PC-9 (cell line): ENCODE data around the gene LASP1. TPM values are rescaled to one million over a fixed set of nuclear protein-coding genes. Genes with fewer than 3 reads are reported as not detected.

Experiments
- BruUV-seq: library from RNA; stranded (reverse); fragments of 400-500 nt; replicated peaks from 2 replicates; lab custom pipeline; 2021; lab: Mats Ljungman, UMichigan
- CTCF ChIA-PET: fragments of 300-600 bp; sonication (Branson Sonifier 250); formaldehyde crosslinking; loops from one replicate; lab custom pipeline; 2022; ENCODE audit warnings: antibody characterized with exemption; lab: Charles Lee
- POLR2A ChIA-PET: fragments of 300-600 bp; sonication (Branson Sonifier 250); formaldehyde crosslinking; loops from one replicate; lab custom pipeline; 2022; ENCODE audit warnings: antibody characterized with exemption; ENCODE audit not compliant: unreplicated experiment; lab: Charles Lee
- DNase-seq, 2 experiments: peaks; one replicate each; pipeline versions ENCODE4 v3.0.0 to v3.0.0-alpha.2; 2015 to 2022; ENCODE audit warnings: mixed read lengths in 1 of 2
- H2AFZ ChIP-seq: fragments of 200-600 bp; sonication (generic); 2 replicates; pipeline ENCODE4 v1.8.1; 2017; ENCODE audit warnings: antibody characterized with exemption
- H3F3A ChIP-seq: fragments of 200-600 bp; sonication (generic); 2 replicates; pipeline ENCODE4 v1.8.1; 2017; ENCODE audit warnings: antibody characterized with exemption, mild to moderate bottlenecking, low read depth; ENCODE audit not compliant: insufficient read depth
- H3K27ac ChIP-seq: fragments of 200-600 bp; sonication (generic); 2 replicates; pipeline ENCODE4 v1.6.1; 2016; ENCODE audit warnings: mixed run types
- H3K27me3 ChIP-seq: fragments of 200-600 bp; sonication (generic); 2 replicates; pipeline ENCODE4 v1.6.1; 2016; ENCODE audit warnings: low read depth, mixed run types; ENCODE audit not compliant: insufficient read depth
- H3K36me3 ChIP-seq: fragments of 200-600 bp; sonication (generic); 2 replicates; pipeline ENCODE4 v1.6.1; 2016; ENCODE audit warnings: low read depth, mixed run types
- H3K4me1 ChIP-seq: fragments of 200-600 bp; sonication (generic); replicated peaks from 2 replicates; pipeline ENCODE4 v1.6.1; 2016; ENCODE audit warnings: mixed run types; ENCODE audit not compliant: insufficient read depth
- H3K4me2 ChIP-seq: fragments of 200-600 bp; sonication (generic); 2 replicates; pipeline ENCODE4 v1.6.1; 2017; ENCODE audit warnings: mixed run types
- H3K4me3 ChIP-seq: fragments of 200-600 bp; sonication (generic); 2 replicates; pipeline ENCODE4 v1.6.1; 2016; ENCODE audit warnings: mixed run types
- H3K79me2 ChIP-seq: fragments of 200-600 bp; sonication (generic); 2 replicates; pipeline ENCODE4 v1.6.1; 2017; ENCODE audit warnings: low read depth, mixed run types
- H3K9me2 ChIP-seq: fragments of 200-600 bp; sonication (generic); 2 replicates; pipeline ENCODE4 v1.8.1; 2017; ENCODE audit warnings: mild to moderate bottlenecking; ENCODE audit not compliant: insufficient read depth
- H3K9me3 ChIP-seq: fragments of 200-600 bp; sonication (generic); 2 replicates; pipeline ENCODE4 v1.8.1; 2016; ENCODE audit warnings: low read depth; ENCODE audit not compliant: insufficient read depth
- H4K20me1 ChIP-seq: fragments of 200-600 bp; sonication (generic); 2 replicates; pipeline ENCODE4 v1.8.1; 2017; ENCODE audit not compliant: insufficient read depth
- CTCF ChIP-seq: fragments of 200-600 bp; sonication (generic); conservative IDR thresholded peaks from 2 replicates; pipeline ENCODE4 v1.6.1; 2017; ENCODE audit warnings: mixed run types, antibody characterized with exemption, mild to moderate bottlenecking, moderate library complexity
- EZH2 ChIP-seq: fragments of 200-600 bp; sonication (generic); IDR thresholded peaks from 2 replicates; pipeline ENCODE4 v1.8.0; 2017; ENCODE audit warnings: antibody characterized with exemption, low read depth
- intact Hi-C: fragments of 100-400 bp; cut with micrococcal nuclease; formaldehyde crosslinking; loops from one replicate; pipeline ENCODE4 v1.10.0; 2022; ENCODE audit not compliant: unreplicated experiment
- total RNA-seq: library from RNA; stranded (reverse); gene quantifications from 2 replicates; pipeline ENCODE4 v1.2.3, GENCODE V29; 2021

Gene LASP1
- total RNA-seq, 1 experiment from 2014 or later = 309 TPM

GRCh38 chr17:38958756-38959155 lies 88.9 kb downstream of the LASP1 start:
- H3K9me3 ChIP-seq = no peaks in the 10 kb centered on the region
- no TSS peak for BruUV-seq
- TF ChIP-seq CTCF = no peak
- no peak for TF ChIP-seq EZH2
- H3F3A ChIP-seq = 0 out of 2 replicates have a peak, but pooled peaks cover 5% of the 10 kb centered on the region
- H3K27ac ChIP-seq = peak overlapping the region; percentile 28; the same call in 1 of the 2 replicates
- no peaks in the 10 kb centered on the region for H3K79me2 ChIP-seq
- no peaks in the 10 kb centered on the region for H3K9me2 ChIP-seq
- peak overlapping the region; percentile 6; the same call in 1 of the 2 replicates for H3K4me2 ChIP-seq
- H3K27me3 ChIP-seq = no peaks in the 10 kb centered on the region
- DNase-seq = peak; percentile 15 to 38
- H4K20me1 ChIP-seq = no peaks in the 10 kb centered on the region
- ChIA-PET CTCF (interaction anchor here (0.5 to 0.6 kb wide), 2 partner anchors 276 to 527 kb away, joined by 3 to 10 read pairs; no protein-coding TSS in a partner anchor), POLR2A (interaction anchor here (0.6 to 0.9 kb wide), 3 partner anchors 58 to 619 kb away, joined by 3 to 8 read pairs (median 7); no protein-coding TSS in a partner anchor)
- H3K4me3 ChIP-seq = no peak overlapping the region
- H3K4me1 ChIP-seq = peaks cover 13% of the 10 kb centered on the region
- intact Hi-C loops = loop anchor here (5.0 kb wide), 1 partner anchor 36 kb away; no protein-coding TSS in a partner anchor
- no peaks in the 10 kb centered on the region for H3K36me3 ChIP-seq
- no peak overlapping the region for H2AFZ ChIP-seq

DNA sequence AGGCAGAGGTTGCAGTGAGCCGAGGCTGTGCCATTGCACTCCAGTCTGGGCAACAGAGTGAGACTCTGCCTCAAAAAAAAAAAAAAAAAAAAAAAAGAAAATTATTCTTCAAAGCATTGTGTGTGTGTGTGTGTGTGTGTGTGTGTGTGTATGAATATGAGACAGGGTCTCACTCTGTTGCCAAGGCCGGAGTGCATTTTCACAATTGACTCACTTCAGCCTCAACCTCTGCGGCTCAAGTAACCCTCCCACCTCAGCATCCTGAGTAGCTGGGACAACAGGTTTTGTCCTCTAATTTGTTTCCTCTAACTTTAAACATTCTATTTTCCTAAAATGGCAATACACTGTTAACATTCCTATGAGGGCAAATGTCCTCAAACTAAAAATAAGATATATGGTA lies 89.7 kb downstream of the LASP1 start:
- intact Hi-C loops = loop anchor here (5.0 kb wide), 1 partner anchor 37 kb away; no protein-coding TSS in a partner anchor
- no peak for DNase-seq
- CTCF ChIA-PET = no interaction called here
- no peaks in the 10 kb centered on the region for H3K9me3 ChIP-seq
- no peak overlapping the region for H3K4me2 ChIP-seq
- H3K36me3 ChIP-seq = no peaks in the 10 kb centered on the region
- H3K4me1 ChIP-seq = peaks cover 13% of the 10 kb centered on the region
- H3F3A ChIP-seq = 0 out of 2 replicates have a peak, but pooled peaks cover 5% of the 10 kb centered on the region
- no peaks in the 10 kb centered on the region for H3K79me2 ChIP-seq
- no peaks in the 10 kb centered on the region for H4K20me1 ChIP-seq
- no peak overlapping the region for H2AFZ ChIP-seq
- no peaks in the 10 kb centered on the region for H3K27me3 ChIP-seq
- no peak overlapping the region for H3K27ac ChIP-seq
- TF ChIP-seq CTCF (no peak), EZH2 (no peak)
- no TSS peak for BruUV-seq
- no peak overlapping the region for H3K4me3 ChIP-seq
- POLR2A ChIA-PET = no interaction called here
- no peaks in the 10 kb centered on the region for H3K9me2 ChIP-seq

DNA sequence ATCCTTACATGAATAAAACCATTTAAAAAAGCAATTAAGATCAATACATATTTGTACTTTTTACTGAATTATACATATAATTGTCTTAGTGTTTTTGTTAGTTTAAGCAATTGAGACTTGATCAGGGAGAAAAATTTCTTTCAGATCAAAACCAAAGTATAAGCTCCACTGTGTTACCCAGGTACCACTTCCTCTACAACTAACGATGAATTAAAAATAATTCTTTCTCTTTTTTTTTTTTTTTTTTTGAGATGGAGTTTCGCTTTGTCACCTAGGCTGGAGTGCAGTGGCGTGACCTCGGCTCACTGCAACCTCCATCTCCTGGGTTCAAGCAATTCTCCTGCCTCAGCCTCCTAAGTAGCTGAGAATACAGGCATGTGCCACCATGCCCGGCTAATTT lies 90.5 kb downstream of the LASP1 start:
- DNase-seq = no peak
- H3K9me3 ChIP-seq = no peaks in the 10 kb centered on the region
- H3K27me3 ChIP-seq = no peaks in the 10 kb centered on the region
- H3K4me1 ChIP-seq = peaks cover 13% of the 10 kb centered on the region
- no peaks in the 10 kb centered on the region for H3K36me3 ChIP-seq
- POLR2A ChIA-PET = no interaction called here
- BruUV-seq = no TSS peak
- no peaks in the 10 kb centered on the region for H4K20me1 ChIP-seq
- H3K4me2 ChIP-seq = no peak overlapping the region
- H3K27ac ChIP-seq = no peak overlapping the region
- CTCF ChIA-PET = no interaction called here
- 0 out of 2 replicates have a peak, but pooled peaks cover 5% of the 10 kb centered on the region for H3F3A ChIP-seq
- H3K4me3 ChIP-seq = no peak overlapping the region
- intact Hi-C loops = no loop called here
- no peaks in the 10 kb centered on the region for H3K79me2 ChIP-seq
- H3K9me2 ChIP-seq = no peaks in the 10 kb centered on the region
- H2AFZ ChIP-seq = no peak overlapping the region
- TF ChIP-seq EZH2 = no peak
